Measurements from ENCODE around the gene OCLN.
"Not testable (repeated sequence)": the region's sequence is repeated elsewhere in the genome, so short reads cannot be mapped to it uniquely, and the experiment has no call there.

OCLN gene

GRCh38 chr5:69491838-69492390, 676 bp upstream of the OCLN start:
- no peak for DNase-seq (ENCODE audit: low spot score)

GRCh38 chr5:69492923-69493395, 369 bp downstream of the OCLN start:
- peak; percentile 51 for DNase-seq (ENCODE audit: low spot score)

GRCh38 chr5:69493396-69494133, 975 bp downstream of the OCLN start:
- DNase-seq (ENCODE audit: low spot score) = peak; percentile 69

- peak; percentile 18 for DNase-seq (ENCODE audit: low spot score)
These were observed 1.9 kb downstream of the OCLN start for GRCh38 chr5:69494452-69494851.

- DNase-seq (ENCODE audit: low spot score) = no peak
These were observed 4.5 kb downstream of the OCLN start for GRCh38 chr5:69497006-69497520.

- no peak for DNase-seq (ENCODE audit: low spot score)
These were observed 5.8 kb downstream of the OCLN start for GRCh38 chr5:69498384-69498783.

GRCh38 chr5:69502367-69502766, 9.8 kb downstream of the OCLN start:
- no peak for DNase-seq (ENCODE audit: low spot score)

GRCh38 chr5:69502767-69503488, 10.3 kb downstream of the OCLN start:
- peak; percentile 53 for DNase-seq (ENCODE audit: low spot score)

GRCh38 chr5:69504036-69504435, 11.4 kb downstream of the OCLN start:
- no peak for DNase-seq (ENCODE audit: low spot score)

- no peak for DNase-seq (ENCODE audit: low spot score)
These were observed 12.7 kb downstream of the OCLN start for GRCh38 chr5:69505306-69505705.

GRCh38 chr5:69509212-69509611, 16.6 kb downstream of the OCLN start:
- no peak for DNase-seq (ENCODE audit: low spot score)

GRCh38 chr5:69510694-69511093, 18.1 kb downstream of the OCLN start:
- DNase-seq (ENCODE audit: low spot score) = no peak

- DNase-seq (ENCODE audit: low spot score) = peak; percentile 11
These were observed 20.2 kb downstream of the OCLN start for GRCh38 chr5:69512740-69513260.

- DNase-seq (ENCODE audit: low spot score) = not testable (repeated sequence)
These were observed 23.0 kb downstream of the OCLN start for GRCh38 chr5:69515570-69515969.

- no peak for DNase-seq (ENCODE audit: low spot score)
These were observed 24.2 kb downstream of the OCLN start for GRCh38 chr5:69516769-69517168.

GRCh38 chr5:69517763-69518212, 25.2 kb downstream of the OCLN start:
- no peak for DNase-seq (ENCODE audit: low spot score)

GRCh38 chr5:69519285-69519684, 26.7 kb downstream of the OCLN start:
- DNase-seq (ENCODE audit: low spot score) = no peak

GRCh38 chr5:69522035-69522434, 29.4 kb downstream of the OCLN start:
- DNase-seq (ENCODE audit: low spot score) = no peak

GRCh38 chr5:69525490-69525889, 32.9 kb downstream of the OCLN start:
- no peak for DNase-seq (ENCODE audit: low spot score)

- no peak for DNase-seq (ENCODE audit: low spot score)
These were observed 34.1 kb downstream of the OCLN start for GRCh38 chr5:69526660-69527059.

- no peak for DNase-seq (ENCODE audit: low spot score)
These were observed 34.7 kb downstream of the OCLN start for GRCh38 chr5:69527128-69527770.

- no peak for DNase-seq (ENCODE audit: low spot score)
These were observed 35.4 kb downstream of the OCLN start for GRCh38 chr5:69528035-69528434.

All from RKO (cell line).